IMR-90 (cell line): ENCODE measurements around the gene ZKSCAN1. TPM values are rescaled to one million over a fixed set of nuclear protein-coding genes. Genes with fewer than 3 reads are reported as not detected.

Experiments
- ATAC-seq: fragments of 200-7000 bp; cut with Tn5 transposase; 2 replicates; pipeline ENCODE4 v1.9.1; 2020; ENCODE audit warnings: low read depth, mild to moderate bottlenecking, moderate library complexity
- BruUV-seq: library from RNA; stranded (reverse); fragments of 400-500 nt; replicated peaks from 2 replicates; lab custom pipeline; 2021; lab: Mats Ljungman, UMichigan
- CTCF ChIA-PET: fragments of 300-600 bp; formaldehyde crosslinking; extraction: SDS; loops from one replicate; lab custom pipeline; 2021; ENCODE audit warnings: antibody characterized with exemption; lab: Yijun Ruan, JAX
- POLR2A ChIA-PET: fragments of 300-600 bp; sonication (Branson Sonifier 250); formaldehyde crosslinking; loops from one replicate; lab custom pipeline; 2022; ENCODE audit warnings: antibody characterized with exemption; ENCODE audit not compliant: unreplicated experiment; lab: Charles Lee
- DNase-seq: peaks from one replicate; pipeline ENCODE4 v3.0.0; 2013
- H2AFZ ChIP-seq: replicated peaks from 2 replicates; pipeline ENCODE3; 2013; ENCODE audit warnings: low read length, mild to moderate bottlenecking; ENCODE audit not compliant: poor library complexity
- H2AK5ac ChIP-seq: 2 replicates; pipeline ENCODE4 v1.6.1; 2013; ENCODE audit warnings: low read depth, low read length, inconsistent platforms
- H2AK9ac ChIP-seq: replicated peaks from 2 replicates; pipeline ENCODE3; 2013; ENCODE audit warnings: mild to moderate bottlenecking, low read depth, low read length, moderate library complexity; ENCODE audit not compliant: poor library complexity
- H2BK120ac ChIP-seq: 2 replicates; pipeline ENCODE4 v1.6.1; 2013; ENCODE audit warnings: low read depth, low read length, inconsistent platforms
- H2BK15ac ChIP-seq: 3 replicates; pipeline ENCODE4 v1.6.1; 2013; ENCODE audit warnings: low read depth, low read length, inconsistent platforms
- H2BK20ac ChIP-seq: 2 replicates; pipeline ENCODE4 v1.6.1; 2013; ENCODE audit warnings: low read depth, mild to moderate bottlenecking, inconsistent platforms, low read length, moderate library complexity
- H2BK5ac ChIP-seq: 2 replicates; pipeline ENCODE4 v1.6.1; 2013; ENCODE audit warnings: mild to moderate bottlenecking, low read depth, low read length, inconsistent platforms; ENCODE audit not compliant: poor library complexity, severe bottlenecking
- H3K14ac ChIP-seq: replicated peaks from 2 replicates; pipeline ENCODE4 v1.6.1; 2013; ENCODE audit warnings: low read depth, low read length, inconsistent platforms
- H3K18ac ChIP-seq: 2 replicates; pipeline ENCODE4 v1.6.1; 2013; ENCODE audit warnings: low read depth, low read length, control low read depth
- H3K23ac ChIP-seq: 2 replicates; pipeline ENCODE4 v1.6.1; 2013; ENCODE audit warnings: low read depth, low read length, inconsistent platforms
- H3K27ac ChIP-seq: 2 replicates; pipeline ENCODE4 v1.5.1; 2013; ENCODE audit warnings: mild to moderate bottlenecking, control low read depth, low read length; ENCODE audit not compliant: insufficient read depth
- H3K27me3 ChIP-seq: 2 replicates; pipeline ENCODE4 v1.6.1; 2013; ENCODE audit warnings: low read length; ENCODE audit not compliant: control insufficient read depth, insufficient read depth
- H3K36me3 ChIP-seq: 2 replicates; pipeline ENCODE4 v1.6.1; 2013; ENCODE audit warnings: low read length, mixed read lengths; ENCODE audit not compliant: control insufficient read depth, insufficient read depth
- H3K4ac ChIP-seq: 2 replicates; pipeline ENCODE4 v1.6.1; 2013; ENCODE audit warnings: low read depth, low read length, inconsistent platforms
- H3K4me1 ChIP-seq: 2 replicates; pipeline ENCODE4 v1.6.1; 2013; ENCODE audit warnings: low read length, mixed read lengths; ENCODE audit not compliant: control insufficient read depth, insufficient read depth
- H3K4me2 ChIP-seq: 2 replicates; pipeline ENCODE4 v1.6.1; 2013; ENCODE audit warnings: low read depth, mild to moderate bottlenecking, control low read depth, low read length, moderate library complexity
- H3K4me3 ChIP-seq: 2 replicates; pipeline ENCODE4 v1.5.1; 2013; ENCODE audit warnings: low read depth, mild to moderate bottlenecking, control low read depth, low read length, moderate library complexity; ENCODE audit not compliant: insufficient read depth
- H3K56ac ChIP-seq: 2 replicates; pipeline ENCODE4 v1.6.1; 2013; ENCODE audit warnings: low read length, inconsistent platforms; ENCODE audit not compliant: insufficient read depth; ENCODE audit errors: extremely low read depth
- H3K79me1 ChIP-seq, 2 experiments: 2 replicates each; pipeline ENCODE4 v1.6.1; 2013; ENCODE audit warnings: low read length in 2 of 2, inconsistent platforms in 1 of 2, low read depth in 1 of 2
- H3K9ac ChIP-seq: 2 replicates; pipeline ENCODE4 v1.6.1; 2013; ENCODE audit warnings: low read depth, low read length, control low read depth
- H3K9me1 ChIP-seq: 2 replicates; pipeline ENCODE4 v1.6.1; 2013; ENCODE audit warnings: low read length, inconsistent platforms; ENCODE audit not compliant: insufficient read depth
- H3K9me3 ChIP-seq: 2 replicates; pipeline ENCODE4 v1.6.1; 2013; ENCODE audit warnings: low read length; ENCODE audit not compliant: control insufficient read depth, insufficient read depth
- H4K20me1 ChIP-seq: 2 replicates; pipeline ENCODE4 v1.6.1; 2013; ENCODE audit warnings: low read length, inconsistent platforms; ENCODE audit not compliant: insufficient read depth
- H4K5ac ChIP-seq: 2 replicates; pipeline ENCODE4 v1.6.1; 2013; ENCODE audit warnings: mild to moderate bottlenecking, low read depth, low read length, control low read depth
- H4K8ac ChIP-seq, 2 experiments: 2 replicates each; pipeline ENCODE4 v1.6.1; 2013; ENCODE audit warnings: low read depth in 2 of 2, low read length in 2 of 2, control low read depth in 1 of 2, inconsistent platforms in 1 of 2
- H4K91ac ChIP-seq: 2 replicates; pipeline ENCODE4 v1.6.1; 2013; ENCODE audit warnings: low read depth, low read length, inconsistent platforms; ENCODE audit not compliant: insufficient read depth
- BHLHE40 ChIP-seq: fragments of 150-350 bp; IDR thresholded peaks from 2 replicates; pipeline ENCODE4 v1.6.1; 2016; ENCODE audit warnings: mild to moderate bottlenecking, low read depth, low read length
- CEBPB ChIP-seq: IDR thresholded peaks from 2 replicates; pipeline ENCODE4 v1.6.1; 2012; ENCODE audit warnings: low read depth, low read length, improper control_type of control experiment
- CHD1 ChIP-seq: IDR thresholded peaks from 2 replicates; pipeline ENCODE4 v1.6.1; 2012; ENCODE audit warnings: low read depth, low read length, improper control_type of control experiment
- CTCF ChIP-seq: conservative IDR thresholded peaks from 2 replicates; pipeline ENCODE4 v1.5.1; 2012; ENCODE audit warnings: mild to moderate bottlenecking, low read depth, low read length, improper control_type of control experiment
- ELK1 ChIP-seq: fragments of 150-350 bp; IDR thresholded peaks from 2 replicates; pipeline ENCODE4 v1.6.1; 2016; ENCODE audit warnings: low read depth, mild to moderate bottlenecking, low read length, moderate library complexity, borderline replicate concordance
- FOS ChIP-seq: fragments of 150-350 bp; IDR thresholded peaks from 2 replicates; pipeline ENCODE4 v1.6.1; 2016; ENCODE audit warnings: low read depth, low read length
- MAFK ChIP-seq: IDR thresholded peaks from 2 replicates; pipeline ENCODE4 v1.6.1; 2012; ENCODE audit warnings: low read depth, low read length, improper control_type of control experiment
- MAZ ChIP-seq: IDR thresholded peaks from 2 replicates; pipeline ENCODE4 v1.6.1; 2012; ENCODE audit warnings: low read depth, mild to moderate bottlenecking, low read length, improper control_type of control experiment, moderate library complexity, borderline replicate concordance
- MXI1 ChIP-seq: IDR thresholded peaks from 2 replicates; pipeline ENCODE4 v1.6.1; 2012; ENCODE audit warnings: low read depth, mild to moderate bottlenecking, low read length, moderate library complexity, borderline replicate concordance
- NFE2L2 ChIP-seq: fragments of 150-350 bp; IDR thresholded peaks from 2 replicates; pipeline ENCODE4 v1.6.1; 2016; ENCODE audit warnings: low read depth, mild to moderate bottlenecking, low read length
- POLR2A ChIP-seq: IDR thresholded peaks from 2 replicates; pipeline ENCODE4 v1.6.1; 2012; ENCODE audit warnings: mild to moderate bottlenecking, low read depth, low read length
- RAD21 ChIP-seq: IDR thresholded peaks from 2 replicates; pipeline ENCODE4 v1.6.1; 2012; ENCODE audit warnings: low read length, improper control_type of control experiment
- RCOR1 ChIP-seq: IDR thresholded peaks from 2 replicates; pipeline ENCODE4 v1.6.1; 2012; ENCODE audit warnings: mild to moderate bottlenecking, low read length, improper control_type of control experiment; ENCODE audit not compliant: insufficient replicate concordance
- RFX5 ChIP-seq: IDR thresholded peaks from 2 replicates; pipeline ENCODE4 v1.8.0; 2012; ENCODE audit warnings: low read depth, mild to moderate bottlenecking, low read length, moderate library complexity
- SMC3 ChIP-seq: fragments of 150-350 bp; IDR thresholded peaks from 2 replicates; pipeline ENCODE4 v1.6.1; 2016; ENCODE audit warnings: low read depth, mild to moderate bottlenecking, antibody characterized with exemption, low read length, moderate library complexity
- USF2 ChIP-seq: fragments of 150-350 bp; IDR thresholded peaks from 2 replicates; pipeline ENCODE4 v1.6.1; 2017; ENCODE audit warnings: mild to moderate bottlenecking, antibody characterized with exemption, low read length, low read depth
- WGBS, 2 experiments: methylation state at CpG; one replicate each; pipeline versions ENCODE4 v1.1.5 to v1.1.7; 2013; ENCODE audit warnings: missing lambda C conversion rate in 2 of 2; ENCODE audit not compliant: insufficient read length in 1 of 2; ENCODE audit errors: extremely low coverage in 2 of 2; 5-methylcytosine and 5-hydroxymethylcytosine counted together
- dilution Hi-C: fragments of 300-500 bp; cut with HindIII; formaldehyde crosslinking; loops from one replicate; pipeline ENCODE4 v1.14.3; 2018; ENCODE audit warnings: low sequenced_read_pairs; ENCODE audit not compliant: unreplicated experiment
- in situ Hi-C: fragments of 300-500 bp; cut with MboI; formaldehyde crosslinking; loops from 3 replicates; pipeline ENCODE4 v1.14.3; 2019; ENCODE audit warnings: low sequenced_read_pairs, inconsistent platforms, mixed read lengths
- intact Hi-C: fragments of 100-400 bp; cut with micrococcal nuclease; formaldehyde crosslinking; loops from 2 replicates; pipeline ENCODE4 v1.10.0; 2022
- polyA plus RNA-seq, 3 experiments: library from polyadenylated mRNA; depleted of rRNA; stranded (reverse); fragments of >200 nt; gene quantifications; 2 replicates each; pipeline ENCODE4 v1.2.3, GENCODE V29; 2012; ENCODE audit warnings: low replicate concordance in 1 of 3
- total RNA-seq: library from RNA; depleted of rRNA; stranded (reverse); fragments of >200 nt; gene quantifications from 2 replicates; pipeline ENCODE4 v1.2.3, GENCODE V29; 2012

Gene ZKSCAN1
- total and polyA plus RNA-seq, 2 of the 4 experiments (the other 2 are of a cell fraction): 13.7 to 40.7 TPM

- in situ Hi-C loops: no loop called here
- no peak overlapping the region for H2BK15ac ChIP-seq
- dilution Hi-C loops: no loop called here
Measured at GRCh38 chr7:100010901-100011300, 4.5 kb upstream of the ZKSCAN1 start.

More at GRCh38 chr7:100010901-100011300, 4.5 kb upstream of the ZKSCAN1 start:
- ChIA-PET POLR2A (no interaction called here), CTCF (no interaction called here)
- Histone ChIP-seq H3K4me3 (no peak overlapping the region), H2BK5ac (no peak overlapping the region), H3K4ac (no peak overlapping the region), H3K18ac (no peak overlapping the region), H3K9me1 (peaks cover 6% of the 10 kb centered on the region; the same call in 1 of the 2 replicates), H3K27ac (no peak overlapping the region), H4K91ac (no peak overlapping the region), H3K79me1 (0 out of 4 replicates have a peak, but pooled peaks cover 0 to 5% of the 10 kb centered on the region in 2 experiments), H4K8ac (no peak overlapping the region), H4K20me1 (peaks cover 2% of the 10 kb centered on the region; the same call in 1 of the 2 replicates), H3K4me1 (no peaks in the 10 kb centered on the region), H3K27me3 (peaks cover 12% of the 10 kb centered on the region), H3K36me3 (no peaks in the 10 kb centered on the region), H3K23ac (no peak overlapping the region), H3K56ac (no peak overlapping the region), H3K9me3 (no peaks in the 10 kb centered on the region), H2AFZ (no peak overlapping the region), H2BK20ac (no peak overlapping the region), H2AK5ac (no peak overlapping the region), H3K9ac (no peak overlapping the region), H2AK9ac (no peak overlapping the region), H3K4me2 (no peak overlapping the region), H2BK120ac (no peak overlapping the region), H3K14ac (no peak overlapping the region), H4K5ac (no peak overlapping the region)
- BruUV-seq: no TSS peak
- no CpG with 5 or more reads among the region's 2 CpGs for WGBS, 2 experiments
- intact Hi-C loops: no loop called here
- TF ChIP-seq POLR2A (no peak), CTCF (no peak), RFX5 (no peak), SMC3 (no peak), NFE2L2 (no peak), RCOR1 (no peak), MAZ (no peak), MXI1 (no peak), FOS (no peak), USF2 (no peak), MAFK (no peak), CEBPB (no peak), RAD21 (no peak), ELK1 (no peak), CHD1 (no peak), BHLHE40 (no peak)
- DNase-seq (no peak), ATAC-seq (no peak)
